Transverse colon (tissue), 4 donors: ENCODE results near the gene OLFM2.
A peak's percentile ranks its signal among the peaks of the same experiment; 100 is the strongest.

ENCODE experiments used
- CTCF ChIP-seq, 5 experiments: fragments of 200-600 bp in 3 of 5; fragments of 450-650 bp in 2 of 5; sonication (generic) in 3 of 5; IDR thresholded peaks; 1 replicate in 2 of 5; 2 replicates in 3 of 5; pipeline ENCODE4 v1.5.1; 2016 to 2017; ENCODE audit warnings: antibody characterized with exemption in 5 of 5, inconsistent platforms in 3 of 5, mild to moderate bottlenecking in 2 of 5, moderate library complexity in 1 of 5
- EP300 ChIP-seq: sonication (generic); formaldehyde crosslinking; IDR thresholded peaks from one replicate; pipeline ENCODE4 v1.6.1; 2017; ENCODE audit warnings: antibody characterized with exemption, low read depth
- POLR2A ChIP-seq: fragments of 450-650 bp; IDR thresholded peaks from one replicate; pipeline ENCODE4 v1.6.1; 2016; ENCODE audit warnings: antibody characterized with exemption, mild to moderate bottlenecking, moderate library complexity
- POLR2AphosphoS5 ChIP-seq, 3 donors: sonication (generic); formaldehyde crosslinking; IDR thresholded peaks; one replicate each; pipeline ENCODE4 v1.6.1; 2016; ENCODE audit warnings: antibody characterized with exemption in 3 of 3

DNA sequence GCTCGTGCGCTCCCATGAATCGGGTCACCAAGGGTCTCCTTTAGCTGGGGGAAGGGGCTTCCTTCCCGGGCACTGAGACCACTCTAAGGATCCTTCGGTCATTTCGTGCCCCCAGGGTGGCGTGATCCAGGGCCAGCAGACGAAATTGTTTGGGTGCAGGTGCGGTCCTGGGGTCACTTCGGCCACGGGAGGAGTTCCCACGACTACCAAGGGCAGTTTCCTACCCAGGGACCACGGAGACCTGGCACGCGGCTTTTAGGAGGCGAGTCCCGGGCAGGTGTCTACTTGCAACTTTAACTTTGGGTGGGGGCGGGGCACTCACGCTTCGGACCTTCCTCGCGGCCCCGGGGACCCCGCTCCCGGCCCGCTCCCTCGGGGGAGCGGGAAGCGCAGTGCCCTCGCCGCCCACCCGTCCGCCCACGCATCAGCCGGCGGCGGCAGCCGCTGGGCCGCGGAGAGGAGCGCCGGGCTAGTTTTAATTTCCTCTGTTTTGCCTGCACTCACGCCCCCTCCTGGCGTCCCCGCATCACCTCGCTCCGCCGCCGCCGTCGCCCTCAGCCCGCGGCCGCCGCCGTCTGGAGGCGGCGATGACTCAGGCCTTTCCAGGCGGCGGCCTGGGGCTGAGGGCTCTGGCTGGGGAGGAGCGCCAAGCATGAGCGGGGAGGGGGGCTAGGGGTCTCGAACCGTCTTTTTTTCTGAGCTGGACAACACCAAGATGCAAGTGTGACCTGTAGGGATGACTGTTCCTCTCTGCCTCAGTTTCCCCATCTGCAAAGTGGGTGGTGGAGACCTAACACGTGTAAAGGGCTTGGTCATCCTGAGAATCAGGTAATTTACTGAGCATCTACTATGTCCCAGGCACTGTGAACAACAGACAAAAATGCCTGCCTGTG lies 21.8 kb downstream of the OLFM2 start:
- TF ChIP-seq POLR2A (no peak), POLR2AphosphoS5 (IDR thresholded peaks at IDR 0.05) (no peak), CTCF (IDR thresholded peaks at IDR 0.05) (peak; percentile 28 to 55 (median 41)), EP300 (no peak)
